Neural cell (in vitro differentiated cells): Measurements from ENCODE around the gene STAC. TPM values are rescaled to one million over a fixed set of nuclear protein-coding genes. Genes with fewer than 3 reads are reported as not detected.

Experiments
- H2AFZ ChIP-seq: fragments of 200-600, 300-800 bp; sonication (generic), shearing (Covaris generic); 2 replicates; pipeline ENCODE4 v1.6.0; 2014; ENCODE audit warnings: low read depth, mild to moderate bottlenecking, antibody characterized with exemption, low read length, moderate library complexity
- H3F3A ChIP-seq: fragments of 200-600 bp; shearing (Covaris generic); 2 replicates; pipeline ENCODE4 v1.6.1; 2016; ENCODE audit warnings: mild to moderate bottlenecking, moderate library complexity, mixed read lengths, antibody characterized with exemption, low read length; ENCODE audit not compliant: insufficient read depth, poor library complexity, severe bottlenecking
- H3K27ac ChIP-seq: fragments of 200-600, 300-800 bp; sonication (generic), shearing (Covaris generic); 2 replicates; pipeline ENCODE4 v1.5.1; 2014; ENCODE audit warnings: mild to moderate bottlenecking, low read length, moderate library complexity
- H3K27me3 ChIP-seq: fragments of 300-800, 200-600 bp; sonication (generic), shearing (Covaris generic); 2 replicates; pipeline ENCODE4 v1.6.0; 2014; ENCODE audit warnings: mild to moderate bottlenecking, low read depth, low read length, moderate library complexity; ENCODE audit not compliant: insufficient read depth
- H3K36me3 ChIP-seq: fragments of 300-800, 200-600 bp; sonication (generic), shearing (Covaris generic); 2 replicates; pipeline ENCODE4 v1.5.1; 2014; ENCODE audit warnings: mild to moderate bottlenecking, antibody characterized with exemption, low read length, moderate library complexity; ENCODE audit not compliant: insufficient read depth
- H3K4me2 ChIP-seq: fragments of 300-800, 200-600 bp; sonication (generic), shearing (Covaris generic); 2 replicates; pipeline ENCODE4 v1.6.0; 2014; ENCODE audit warnings: mild to moderate bottlenecking, low read length
- H3K4me3 ChIP-seq: fragments of 300-800, 200-600 bp; sonication (generic), shearing (Covaris generic); 2 replicates; pipeline ENCODE4 v1.5.1; 2014; ENCODE audit warnings: mild to moderate bottlenecking, low read length, moderate library complexity
- H3K79me2 ChIP-seq: fragments of 200-600 bp; shearing (Covaris generic); replicated peaks from 2 replicates; pipeline ENCODE4 v1.6.0; 2014; ENCODE audit warnings: mild to moderate bottlenecking, low read length, moderate library complexity; ENCODE audit not compliant: insufficient read depth
- H3K9ac ChIP-seq: fragments of 300-800, 200-600 bp; sonication (generic), shearing (Covaris generic); 2 replicates; pipeline ENCODE4 v1.6.1; 2016; ENCODE audit warnings: mild to moderate bottlenecking, low read length, mixed read lengths
- H3K9me2 ChIP-seq: fragments of 200-600 bp; shearing (Covaris generic); 2 replicates; pipeline ENCODE4 v1.6.1; 2016; ENCODE audit warnings: mild to moderate bottlenecking, low read length, mixed read lengths; ENCODE audit not compliant: insufficient read depth
- H3K9me3 ChIP-seq: fragments of 200-600, 300-800 bp; sonication (generic), shearing (Covaris generic); 2 replicates; pipeline ENCODE4 v1.6.1; 2016; ENCODE audit warnings: mild to moderate bottlenecking, mixed run types, low read length, moderate library complexity, mixed read lengths
- H4K20me1 ChIP-seq: fragments of 200-600 bp; shearing (Covaris generic); 2 replicates; pipeline ENCODE4 v1.6.1; 2016; ENCODE audit warnings: mild to moderate bottlenecking, mixed run types; ENCODE audit not compliant: insufficient read depth
- CTCF ChIP-seq: fragments of 450-650 bp; IDR thresholded peaks from 2 replicates; pipeline ENCODE4 v1.5.1; 2014; ENCODE audit warnings: antibody characterized with exemption, mild to moderate bottlenecking, moderate library complexity; ENCODE audit not compliant: poor library complexity, severe bottlenecking
- EP300 ChIP-seq: fragments of 450-650 bp; conservative IDR thresholded peaks from 2 replicates; pipeline ENCODE4 v1.6.1; 2014; ENCODE audit warnings: antibody characterized with exemption, mild to moderate bottlenecking, moderate library complexity; ENCODE audit not compliant: poor library complexity, severe bottlenecking
- EZH2 ChIP-seq: fragments of 200-600, 300-800 bp; shearing (Covaris generic), sonication (generic); IDR thresholded peaks from 2 replicates; pipeline ENCODE4 v1.6.1; 2014; ENCODE audit warnings: antibody characterized with exemption, low read length, borderline replicate concordance, mild to moderate bottlenecking; ENCODE audit not compliant: insufficient read depth, poor library complexity, severe bottlenecking
- MXI1 ChIP-seq: fragments of 450-650 bp; conservative IDR thresholded peaks from 2 replicates; pipeline ENCODE4 v1.6.1; 2014; ENCODE audit warnings: antibody characterized with exemption, mild to moderate bottlenecking; ENCODE audit not compliant: poor library complexity, severe bottlenecking
- POLR2AphosphoS5 ChIP-seq: IDR thresholded peaks from 2 replicates; pipeline ENCODE4 v1.6.1; 2012
- RAD21 ChIP-seq: fragments of 450-650 bp; conservative IDR thresholded peaks from 2 replicates; pipeline ENCODE4 v1.6.1; 2014; ENCODE audit warnings: antibody characterized with exemption, mild to moderate bottlenecking, moderate library complexity
- REST ChIP-seq: IDR thresholded peaks from 2 replicates; pipeline ENCODE4 v1.6.1; 2012; ENCODE audit warnings: borderline replicate concordance
- SMC3 ChIP-seq: fragments of 450-650 bp; conservative IDR thresholded peaks from 2 replicates; pipeline ENCODE4 v1.6.1; 2014; ENCODE audit warnings: antibody characterized with exemption, mild to moderate bottlenecking, moderate library complexity; ENCODE audit not compliant: poor library complexity
- TAF1 ChIP-seq: IDR thresholded peaks from 2 replicates; pipeline ENCODE4 v1.6.1; 2012; ENCODE audit warnings: low read depth
- polyA plus RNA-seq: library from polyadenylated mRNA; depleted of rRNA; stranded (reverse); fragments of >200 nt; gene quantifications from 2 replicates; pipeline ENCODE4 v1.2.3, GENCODE V29; 2014

STAC gene
- polyA plus RNA-seq, 1 donor from 2014 or later, result 4.5 TPM

GRCh38 chr3:36443028-36443686 lies 62.9 kb downstream of the STAC start:
- Histone ChIP-seq H3K9me2 (no peaks in the 10 kb centered on the region), H3F3A (no peaks in the 10 kb centered on the region), H2AFZ (no peak overlapping the region), H3K4me3 (no peak overlapping the region), H3K36me3 (no peaks in the 10 kb centered on the region), H4K20me1 (no peaks in the 10 kb centered on the region), H3K4me2 (no peak overlapping the region), H3K9ac (no peak overlapping the region), H3K79me2 (no peaks in the 10 kb centered on the region), H3K27me3 (no peaks in the 10 kb centered on the region), H3K9me3 (no peaks in the 10 kb centered on the region), H3K27ac (no peak overlapping the region)
- TF ChIP-seq SMC3, result no peak
- no peak for TF ChIP-seq REST
- TF ChIP-seq CTCF, result no peak
- TF ChIP-seq EP300, result no peak
- no peak for TF ChIP-seq MXI1
- no peak for TF ChIP-seq POLR2AphosphoS5
- no peak for TF ChIP-seq TAF1
- no peak for TF ChIP-seq EZH2
- no peak for TF ChIP-seq RAD21

GRCh38 chr3:36444909-36445308 lies 64.6 kb downstream of the STAC start:
- Histone ChIP-seq H3K36me3 (no peaks in the 10 kb centered on the region), H3K79me2 (no peaks in the 10 kb centered on the region), H3K27me3 (no peaks in the 10 kb centered on the region), H4K20me1 (no peaks in the 10 kb centered on the region), H3F3A (no peaks in the 10 kb centered on the region), H3K9ac (no peak overlapping the region), H3K9me3 (no peaks in the 10 kb centered on the region), H3K27ac (no peak overlapping the region), H3K4me3 (no peak overlapping the region), H3K9me2 (no peaks in the 10 kb centered on the region), H2AFZ (no peak overlapping the region), H3K4me2 (no peak overlapping the region)
- TF ChIP-seq SMC3, result no peak
- TF ChIP-seq REST, result no peak
- no peak for TF ChIP-seq EP300
- TF ChIP-seq RAD21, result no peak
- TF ChIP-seq POLR2AphosphoS5, result no peak
- no peak for TF ChIP-seq CTCF
- no peak for TF ChIP-seq EZH2
- TF ChIP-seq MXI1, result no peak
- no peak for TF ChIP-seq TAF1
